ENCODE data around the gene ACTL7B.
"Not testable (repeated sequence)": the region's sequence is repeated elsewhere in the genome, so short reads cannot be mapped to it uniquely, and the experiment has no call there.

The ACTL7B gene

DNA sequence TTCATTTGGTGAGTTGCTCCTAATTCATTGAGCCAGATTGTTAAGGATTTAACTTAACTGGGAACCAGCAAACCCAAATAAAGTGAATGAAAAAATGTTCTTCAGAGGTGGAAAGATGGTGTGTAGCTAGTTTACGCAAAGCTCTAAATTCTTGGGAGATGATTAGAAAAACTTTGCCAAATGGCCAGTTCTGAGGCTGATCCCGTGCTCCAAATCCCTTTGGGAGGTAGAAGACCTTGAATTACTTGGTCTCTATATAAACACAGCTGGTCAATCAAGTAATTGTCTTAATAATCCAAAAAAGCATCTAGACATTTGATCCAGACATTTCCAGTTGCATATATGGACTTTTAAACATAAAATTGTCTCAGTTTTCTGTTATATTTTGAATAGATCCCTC is 11.4 kb downstream of the ACTL7B start:
- no peak for DNase-seq (ENCODE audit: low spot score)

DNA sequence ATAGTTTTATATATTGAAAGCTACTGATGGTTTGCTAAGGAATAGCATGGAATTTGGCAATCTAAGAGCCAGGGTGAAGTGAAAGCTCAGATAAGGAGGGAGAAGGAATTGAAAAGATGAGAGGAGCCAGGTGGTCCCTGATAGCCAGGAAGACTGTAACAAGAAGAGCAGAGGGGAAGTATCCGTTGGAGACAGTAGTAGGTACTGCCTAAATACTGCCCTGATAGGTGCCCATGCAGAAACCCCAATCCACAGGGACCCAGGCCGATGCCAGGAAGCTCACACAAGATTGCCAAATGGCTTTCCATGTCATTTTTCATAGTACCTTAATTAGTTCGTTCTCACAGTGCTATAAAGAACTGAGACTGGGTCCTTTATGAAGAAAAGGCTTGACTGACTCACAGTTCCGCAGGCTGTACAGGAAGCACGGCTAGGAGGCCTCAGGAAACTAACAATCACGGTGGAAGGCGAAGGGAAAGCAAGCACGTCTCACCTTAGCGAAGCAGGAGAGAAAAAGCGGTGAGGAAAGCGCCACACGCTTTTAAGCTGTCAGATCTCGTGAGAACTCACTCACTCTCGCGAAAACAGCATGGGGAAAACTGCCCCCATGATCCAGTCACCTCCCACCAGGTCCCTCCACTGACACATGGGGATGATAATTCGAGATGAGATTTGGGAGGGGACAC is 13.0 kb downstream of the ACTL7B start:
- no peak for DNase-seq (ENCODE audit: low spot score)

DNA sequence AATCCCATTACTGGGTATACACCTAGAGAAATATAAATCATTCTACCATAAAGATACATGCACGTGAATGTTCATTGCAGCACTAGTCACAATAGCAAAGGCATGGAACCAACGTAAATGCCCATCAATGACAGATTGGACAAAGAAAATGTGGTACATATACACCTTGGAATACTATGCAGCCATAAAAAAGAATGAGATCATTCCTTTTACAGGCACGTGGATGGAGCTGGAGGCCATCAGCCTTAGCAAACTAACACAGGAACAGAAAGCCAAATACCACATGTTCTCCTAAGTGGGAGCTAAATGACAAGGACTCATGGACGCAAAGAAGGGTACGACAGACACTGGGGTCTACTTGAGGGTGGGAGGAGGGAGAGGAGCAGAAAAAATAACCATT is 16.2 kb downstream of the ACTL7B start:
- not testable (repeated sequence) for DNase-seq (ENCODE audit: low spot score)

DNA sequence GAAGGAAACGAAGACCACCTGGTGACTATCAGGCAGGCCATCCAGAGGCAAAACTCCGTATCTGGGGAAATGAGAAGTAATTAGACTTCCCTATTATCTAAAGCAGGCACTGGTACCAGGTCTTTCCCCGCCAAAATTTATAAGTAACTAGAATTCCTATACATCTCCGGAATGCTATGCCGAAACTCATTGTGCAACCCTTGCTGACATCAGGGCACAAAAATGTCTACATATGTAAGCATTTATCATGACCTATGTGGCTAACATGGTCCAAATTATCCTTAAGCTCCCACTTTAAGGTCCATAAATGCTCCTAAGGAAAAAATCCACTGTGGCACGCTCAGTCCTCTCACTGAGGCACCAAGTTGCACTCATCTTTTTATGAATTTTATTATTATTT is 17.8 kb downstream of the ACTL7B start:
- DNase-seq (ENCODE audit: low spot score): no peak

DNA sequence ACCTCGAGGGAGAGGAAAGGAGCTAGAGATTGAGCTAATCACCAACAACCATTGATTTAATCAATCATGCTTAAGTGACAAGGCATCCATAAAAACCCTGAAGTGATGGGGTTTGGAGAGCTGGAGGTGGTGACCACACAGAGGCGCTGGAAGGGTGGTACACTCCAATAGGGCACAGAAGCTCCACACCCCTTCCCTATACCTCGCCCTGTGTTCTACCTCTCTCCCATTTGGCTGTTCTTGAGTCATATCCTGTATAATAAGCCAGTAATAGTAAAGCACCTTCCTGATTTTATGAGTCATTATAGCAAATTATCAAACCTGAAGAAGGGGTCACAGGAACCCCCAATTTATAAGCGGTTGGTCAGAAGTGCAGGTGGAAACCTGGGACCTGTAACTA is 18.3 kb downstream of the ACTL7B start:
- no peak for DNase-seq (ENCODE audit: low spot score)

DNA sequence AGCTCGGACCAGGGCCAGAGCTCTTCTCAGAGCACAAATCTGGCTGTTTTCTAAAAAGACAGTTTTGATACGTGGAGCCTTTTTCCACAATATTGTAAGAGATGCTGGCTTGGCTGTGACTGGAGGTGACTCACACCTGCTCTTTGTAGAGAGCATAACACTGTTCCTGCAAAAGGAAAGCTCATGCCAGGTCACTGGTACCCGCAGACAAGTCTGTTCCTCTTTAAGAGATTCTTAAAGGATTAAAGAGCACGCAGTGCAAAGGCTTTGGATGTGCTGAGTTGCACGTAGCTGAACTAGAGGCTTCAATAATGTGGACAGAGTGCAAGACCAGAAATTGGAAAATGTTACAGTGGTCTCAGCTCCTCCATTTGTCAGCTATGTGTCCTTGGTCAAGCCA is 19.0 kb downstream of the ACTL7B start:
- DNase-seq (ENCODE audit: low spot score): no peak

DNA sequence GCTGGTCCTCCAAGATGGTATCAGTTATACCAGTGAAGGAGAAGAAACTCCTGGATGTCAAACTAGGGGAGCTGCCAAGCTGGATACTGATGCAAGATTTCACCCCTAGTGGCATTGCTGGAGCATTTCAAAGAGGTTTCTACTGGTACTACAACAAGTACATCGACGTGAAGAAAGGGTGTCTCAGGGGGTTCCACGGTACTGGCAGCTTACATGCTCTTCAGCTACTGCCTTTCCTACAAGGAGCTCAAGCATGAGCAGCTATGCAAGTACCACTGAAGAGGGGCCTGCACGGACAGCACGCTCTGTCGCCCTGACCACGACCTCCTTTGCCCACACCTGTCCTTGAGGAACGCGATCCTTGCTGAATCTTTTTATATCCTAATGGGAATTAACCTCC is 19.5 kb downstream of the ACTL7B start:
- DNase-seq (ENCODE audit: low spot score): no peak

DNA sequence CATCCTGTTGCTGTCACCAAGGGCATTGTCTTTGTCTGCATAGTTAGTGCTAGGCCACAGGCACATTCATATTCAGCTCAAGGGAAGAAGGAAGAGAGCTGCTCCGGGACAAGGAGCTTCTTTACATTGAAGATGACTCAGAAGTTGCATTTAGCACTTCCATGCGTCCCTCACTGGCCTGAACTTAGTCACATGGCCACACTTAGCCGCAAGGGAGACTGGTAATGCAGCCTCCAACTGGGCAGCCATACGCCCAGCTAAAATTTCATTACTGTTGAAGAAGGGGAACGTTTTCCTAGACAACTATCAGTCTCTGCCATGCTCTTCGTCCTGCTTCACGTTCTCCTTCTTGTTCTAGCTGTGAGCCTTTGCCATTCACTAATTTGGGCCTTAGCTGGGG is 20.0 kb downstream of the ACTL7B start:
- no peak for DNase-seq (ENCODE audit: low spot score)

DNA sequence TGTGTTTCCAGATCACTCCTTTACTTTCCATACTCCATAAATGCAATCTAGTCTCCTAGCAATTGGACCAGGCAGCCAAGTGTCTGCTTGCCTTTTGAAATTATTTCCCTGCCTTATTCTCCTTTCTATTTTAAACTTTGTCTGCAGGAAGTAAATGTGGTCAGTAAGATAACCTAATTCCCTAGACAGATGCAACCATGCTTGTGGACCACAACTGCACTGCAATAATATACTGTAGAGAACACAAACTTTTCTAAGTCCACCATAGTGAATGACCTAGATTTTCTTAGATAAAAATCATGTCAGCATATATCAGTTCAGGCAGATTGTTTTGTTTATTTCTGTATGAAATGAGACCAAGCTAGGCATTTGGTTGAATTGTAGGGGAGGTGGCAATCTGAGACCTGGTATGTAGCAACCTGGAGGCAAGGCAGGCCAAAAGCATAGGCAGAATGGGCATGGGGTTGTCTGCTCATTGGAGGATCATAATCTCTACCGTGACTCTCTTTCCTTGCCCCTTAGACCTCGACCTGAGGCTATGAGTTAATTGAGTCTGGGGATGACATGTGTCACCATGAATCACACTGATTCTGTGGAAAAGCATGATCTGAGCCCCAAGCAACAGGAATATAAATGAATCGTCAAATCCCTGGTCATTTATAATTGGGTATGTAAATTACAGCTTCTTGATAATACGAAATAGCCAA is 20.7 kb downstream of the ACTL7B start:
- peak; percentile 11 for DNase-seq (ENCODE audit: low spot score)

DNA sequence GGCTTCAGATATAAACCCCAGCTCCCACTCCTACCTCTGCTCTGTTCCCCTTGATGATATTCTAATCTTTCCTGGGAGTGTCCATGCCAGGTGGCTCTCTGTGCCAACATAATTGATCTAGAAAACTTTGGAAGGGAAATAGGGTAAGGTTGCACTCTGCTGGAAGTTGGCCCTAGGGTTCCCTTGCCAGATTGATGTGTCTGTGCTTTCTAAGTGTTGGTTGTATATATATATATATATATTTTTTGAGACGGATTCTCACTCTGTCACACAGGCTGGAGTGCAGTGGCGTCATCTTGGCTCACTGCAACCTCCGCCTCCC is 23.6 kb downstream of the ACTL7B start:
- no peak for DNase-seq (ENCODE audit: low spot score)

DNA sequence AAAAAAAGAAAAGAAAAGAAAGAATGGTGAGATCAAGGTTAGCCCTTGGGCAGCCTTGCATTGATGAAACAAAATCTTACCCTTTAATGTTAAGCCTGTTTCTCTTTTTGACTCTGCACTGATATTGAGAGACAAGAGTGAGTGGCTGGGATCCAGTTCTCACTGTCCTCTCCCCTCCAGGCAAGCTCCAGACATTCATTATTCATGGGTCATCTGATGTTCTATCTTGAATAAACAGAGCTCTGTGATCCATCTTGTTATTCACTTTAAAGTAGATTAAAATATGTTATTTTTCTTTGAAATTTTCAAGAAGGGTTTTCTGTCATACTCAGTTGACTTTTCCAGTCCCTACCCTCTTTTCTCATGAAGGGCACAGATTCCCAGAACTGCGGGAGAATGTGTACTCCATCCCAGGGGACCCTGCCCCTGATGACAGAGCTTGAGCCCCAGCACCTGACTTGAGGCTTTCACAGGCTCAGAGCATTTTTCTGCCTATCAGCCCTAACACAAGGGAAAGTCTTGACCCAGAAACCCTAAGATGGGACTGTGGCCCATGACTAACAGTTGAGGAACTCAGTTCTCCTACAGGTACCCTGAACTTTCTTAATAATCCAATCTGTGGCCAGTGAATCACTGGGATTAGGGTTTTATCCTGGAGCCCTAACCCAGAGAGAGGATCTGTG is 24.1 kb downstream of the ACTL7B start:
- DNase-seq (ENCODE audit: low spot score): no peak

DNA sequence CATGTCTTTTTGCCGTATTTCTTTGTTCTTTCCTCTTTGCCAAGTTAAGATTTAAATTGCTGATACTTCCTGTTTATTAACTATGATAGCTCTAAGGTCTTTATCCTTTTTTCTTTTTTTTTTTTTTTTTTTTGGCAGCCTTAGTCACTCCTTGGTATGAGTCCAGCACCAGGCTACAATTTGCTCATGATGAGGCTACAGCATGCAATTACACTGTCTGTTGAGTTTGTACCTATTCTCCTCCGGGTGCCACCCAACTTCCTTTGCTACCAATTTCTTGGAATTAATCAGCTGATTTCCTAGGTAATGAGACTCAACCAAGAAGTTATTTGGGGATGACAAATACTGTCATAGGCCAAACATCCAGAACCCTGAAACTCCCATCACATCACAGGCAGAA is 25.5 kb downstream of the ACTL7B start:
- no peak for DNase-seq (ENCODE audit: low spot score)

DNA sequence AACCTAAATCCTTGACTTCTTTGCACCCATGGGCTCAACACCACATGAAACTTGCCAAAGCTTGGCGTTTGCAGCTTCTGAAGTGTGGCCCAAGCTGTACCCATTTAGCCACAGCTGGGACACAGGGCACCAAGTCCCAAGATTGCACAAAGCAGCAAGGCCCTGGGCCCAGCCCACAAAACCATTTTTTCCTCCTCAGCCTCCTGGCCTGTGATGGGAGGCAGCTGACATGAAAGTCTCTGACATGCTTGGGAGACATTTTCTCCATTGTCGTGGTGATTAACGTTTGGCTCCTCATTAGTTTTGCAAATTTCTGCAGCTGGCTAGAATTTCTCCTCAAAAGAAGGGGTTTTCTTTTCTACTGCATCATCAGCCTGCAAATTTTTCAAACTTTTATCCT is 32.0 kb downstream of the ACTL7B start:
- no peak for DNase-seq (ENCODE audit: low spot score)

DNA sequence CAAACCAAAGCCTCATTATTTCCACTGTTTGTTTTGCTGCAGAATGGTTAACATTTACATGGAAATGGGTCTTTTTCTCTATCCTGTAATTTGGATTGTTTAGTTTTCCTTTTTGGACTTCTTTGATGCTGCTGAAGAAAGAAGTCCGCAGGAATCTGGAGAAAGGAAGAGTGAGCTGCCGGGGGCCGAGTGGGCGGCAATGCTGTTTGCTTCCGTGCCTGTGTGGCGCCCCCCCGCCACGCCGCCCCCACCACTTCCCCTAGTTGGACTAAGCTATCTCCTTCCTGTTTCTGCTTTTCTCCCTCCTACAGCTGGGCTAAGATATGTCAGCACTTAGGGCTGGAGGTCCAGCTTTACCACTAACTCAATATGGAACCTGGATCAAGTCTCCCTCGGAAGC is 39.7 kb downstream of the ACTL7B start:
- peak; percentile 30 for DNase-seq (ENCODE audit: low spot score)

DNA sequence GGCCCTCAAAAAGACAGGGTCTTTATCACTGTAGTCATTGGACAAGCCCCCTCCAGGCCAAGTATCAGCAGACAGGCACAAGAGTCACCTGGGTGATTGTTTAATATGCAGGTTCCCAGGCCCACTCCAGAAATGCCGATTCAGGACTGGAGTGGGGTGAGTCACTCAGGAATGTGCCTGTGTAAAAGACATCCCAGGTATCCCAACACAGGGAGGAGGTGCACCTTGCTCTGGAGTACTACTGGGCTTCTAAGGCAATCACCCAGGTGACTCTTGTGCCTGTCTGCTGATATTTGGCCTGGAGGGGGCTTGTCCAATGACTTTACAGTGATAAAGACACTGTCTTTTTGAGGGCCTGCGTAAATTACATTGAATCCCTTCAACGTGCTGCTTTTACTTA is 40.6 kb downstream of the ACTL7B start:
- no peak for DNase-seq (ENCODE audit: low spot score)

DNA sequence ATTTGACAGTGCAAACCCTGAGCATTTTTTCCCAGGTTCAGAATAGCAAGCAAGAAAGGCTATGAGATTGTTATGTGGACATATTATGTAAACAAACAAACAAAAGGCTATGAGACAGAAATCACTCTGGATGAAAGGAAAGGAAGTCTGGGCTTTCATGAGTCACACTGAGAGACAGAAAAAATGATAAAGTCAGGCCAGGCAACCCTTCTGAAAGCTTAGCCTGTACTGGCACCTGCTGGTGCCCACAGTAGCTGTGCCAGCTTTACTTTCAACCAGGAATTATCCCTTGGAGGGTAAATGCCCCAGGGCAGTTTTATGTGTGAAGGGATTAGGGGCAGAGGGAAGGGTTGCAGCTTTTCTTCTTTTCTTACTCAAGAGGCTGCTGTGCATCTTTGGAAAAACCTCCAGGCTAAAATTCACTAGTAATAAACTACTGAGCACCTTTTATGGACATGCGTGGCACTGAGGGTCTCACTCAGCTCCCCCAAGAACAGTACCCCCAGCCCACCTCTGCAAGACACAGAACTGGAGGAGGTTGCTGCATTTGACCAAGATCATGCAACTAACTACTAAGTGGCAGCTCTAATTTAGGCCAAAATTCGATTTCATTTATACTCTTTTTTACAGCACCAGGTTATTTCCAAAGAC is 41.7 kb downstream of the ACTL7B start:
- DNase-seq (ENCODE audit: low spot score): peak; percentile 48

DNA sequence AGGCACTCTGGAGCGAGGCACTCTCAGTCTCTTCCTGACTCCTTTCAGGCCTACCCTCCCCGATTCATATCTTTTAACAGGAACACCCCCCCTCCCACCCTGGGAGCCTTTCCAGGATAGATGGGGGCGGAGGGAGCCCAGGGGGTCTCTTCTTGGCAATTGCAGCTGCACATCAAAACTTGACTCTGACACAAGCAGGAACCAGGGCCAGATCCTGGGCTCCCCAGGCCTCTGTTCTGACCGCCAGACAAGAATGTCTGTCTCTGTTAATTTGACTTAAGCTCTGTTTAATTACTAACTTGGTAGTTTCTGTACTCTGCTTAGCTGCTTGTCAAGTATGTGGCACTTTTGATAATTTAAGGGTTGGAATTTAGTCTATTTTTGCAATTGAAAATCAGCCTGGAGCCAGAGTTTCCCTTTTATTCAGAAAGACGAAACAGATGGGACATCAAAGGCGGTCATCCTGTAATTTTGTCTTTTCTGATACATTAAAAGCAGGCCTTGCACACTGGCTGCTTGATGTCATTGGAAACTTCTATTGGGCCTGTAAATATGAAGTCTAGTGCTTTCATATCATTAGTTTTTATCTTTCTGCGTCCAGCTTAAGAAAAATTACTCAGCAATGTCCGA is 43.3 kb downstream of the ACTL7B start:
- no peak for DNase-seq (ENCODE audit: low spot score)

DNA sequence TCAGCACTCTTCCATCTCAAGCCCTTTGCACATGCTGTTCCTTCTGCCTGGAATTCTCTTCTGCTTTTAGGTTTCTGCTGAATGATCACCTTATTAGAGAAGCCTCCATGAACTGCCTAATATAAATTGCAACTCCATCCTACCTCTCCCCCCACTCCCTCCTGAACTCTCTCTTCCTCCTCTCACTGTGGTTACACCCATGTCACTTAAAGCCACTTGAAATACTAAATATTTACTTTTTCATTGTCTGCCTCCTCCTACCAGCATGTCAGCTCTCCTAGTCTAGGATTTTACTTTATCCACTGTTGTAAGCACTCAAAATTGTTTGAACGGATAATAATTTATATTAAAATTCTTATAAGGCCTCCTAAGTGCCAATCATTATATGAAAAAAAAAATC is 43.8 kb downstream of the ACTL7B start:
- no peak for DNase-seq (ENCODE audit: low spot score)

DNA sequence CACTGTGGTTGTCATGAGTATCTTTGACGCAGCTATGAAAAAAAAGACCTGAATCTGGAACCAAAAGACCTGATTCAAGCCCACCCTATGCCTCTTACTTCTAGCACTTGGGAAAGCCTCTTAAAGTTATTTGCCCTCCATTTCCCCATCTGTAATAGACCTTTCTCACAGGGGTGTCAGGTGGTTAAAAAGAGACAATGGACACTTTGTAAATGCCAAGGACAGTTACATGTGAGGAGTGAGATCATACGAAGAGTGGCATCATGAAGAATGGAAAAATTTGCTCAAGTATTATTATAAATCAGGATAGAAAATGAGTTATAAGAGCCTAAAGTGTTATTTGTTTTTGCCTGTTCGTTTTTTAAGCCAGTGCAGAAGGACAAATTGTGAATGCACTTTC is 46.5 kb downstream of the ACTL7B start:
- DNase-seq (ENCODE audit: low spot score): no peak
